ENCODE data around the gene PLAAT5. TPM values are rescaled to one million over a fixed set of nuclear protein-coding genes. Genes with fewer than 3 reads are reported as not detected.

The PLAAT5 gene
- total RNA-seq, 1 donor from 2014 or later, result 0.06 TPM

GRCh38 chr11:63521896-63522295, 30.9 kb upstream of the PLAAT5 start:
- no peak overlapping the region for H3K4me3 ChIP-seq (ENCODE audit: low read depth, low read length)
- DNase-seq (ENCODE audit: low read depth), result no peak
- no peak for TF ChIP-seq CTCF (conservative IDR thresholded peaks at IDR 0.05; ENCODE audit: low read depth, low read length)

GRCh38 chr11:63520606-63521170, 29.7 kb upstream of the PLAAT5 start:
- TF ChIP-seq CTCF (conservative IDR thresholded peaks at IDR 0.05; ENCODE audit: low read depth, low read length), result no peak
- DNase-seq (ENCODE audit: low read depth), result no peak

GRCh38 chr11:63518548-63518947, 27.6 kb upstream of the PLAAT5 start:
- H3K4me3 ChIP-seq (ENCODE audit: low read depth, low read length), result no peak overlapping the region
- DNase-seq (ENCODE audit: low read depth), result no peak
- TF ChIP-seq CTCF (conservative IDR thresholded peaks at IDR 0.05; ENCODE audit: low read depth, low read length), result no peak

More at GRCh38 chr11:63520606-63521170, 29.7 kb upstream of the PLAAT5 start:
- no peak overlapping the region for H3K4me3 ChIP-seq (ENCODE audit: low read depth, low read length)

- no peak for TF ChIP-seq CTCF (conservative IDR thresholded peaks at IDR 0.05; ENCODE audit: low read depth, low read length)
Measured at GRCh38 chr11:63517156-63517555, 26.2 kb upstream of the PLAAT5 start.

GRCh38 chr11:63516109-63516508, 25.1 kb upstream of the PLAAT5 start:
- TF ChIP-seq CTCF (conservative IDR thresholded peaks at IDR 0.05; ENCODE audit: low read depth, low read length), result no peak
- no peak for DNase-seq (ENCODE audit: low read depth)

More at GRCh38 chr11:63517156-63517555, 26.2 kb upstream of the PLAAT5 start:
- no peak for DNase-seq (ENCODE audit: low read depth)
- H3K4me3 ChIP-seq (ENCODE audit: low read depth, low read length), result no peak overlapping the region

GRCh38 chr11:63512816-63513215, 21.8 kb upstream of the PLAAT5 start:
- DNase-seq (ENCODE audit: low read depth), result no peak
- TF ChIP-seq CTCF (conservative IDR thresholded peaks at IDR 0.05; ENCODE audit: low read depth, low read length), result no peak
- no peak overlapping the region for H3K4me3 ChIP-seq (ENCODE audit: low read depth, low read length)

More at GRCh38 chr11:63516109-63516508, 25.1 kb upstream of the PLAAT5 start:
- no peak overlapping the region for H3K4me3 ChIP-seq (ENCODE audit: low read depth, low read length)

GRCh38 chr11:63511048-63511748, 20.2 kb upstream of the PLAAT5 start:
- no peak overlapping the region for H3K4me3 ChIP-seq (ENCODE audit: low read depth, low read length)
- TF ChIP-seq CTCF (conservative IDR thresholded peaks at IDR 0.05; ENCODE audit: low read depth, low read length), result no peak
- DNase-seq (ENCODE audit: low read depth), result no peak

Data from epithelial cell of proximal tubule (primary cell).